CD14-positive monocyte (primary cell): ENCODE results near the gene LENEP. TPM values are rescaled to one million over a fixed set of nuclear protein-coding genes. Genes with fewer than 3 reads are reported as not detected.

Experiments used
- DNase-seq, 3 donors: peaks; one replicate each; pipeline ENCODE4 v3.0.0-alpha.2; 2011 to 2022
- H2AFZ ChIP-seq: 2 replicates; pipeline ENCODE4 v1.6.0; 2012; ENCODE audit warnings: mild to moderate bottlenecking, low read depth, low read length, inconsistent platforms; ENCODE audit not compliant: insufficient read depth, poor library complexity, severe bottlenecking
- H3K27ac ChIP-seq, 2 donors: 1 replicate in 1 of 2; 2 replicates in 1 of 2; pipeline ENCODE4 v1.5.1; 2012 to 2013; ENCODE audit warnings: low read length in 2 of 2, control low read depth in 1 of 2, inconsistent platforms in 1 of 2, low read depth in 1 of 2, mild to moderate bottlenecking in 1 of 2
- H3K27me3 ChIP-seq, 2 donors: one replicate each; pipeline versions ENCODE4 v1.6.0 to v1.6.1; 2011 to 2013; ENCODE audit warnings: low read length in 2 of 2; ENCODE audit not compliant: control insufficient read depth in 2 of 2, insufficient read depth in 2 of 2
- H3K36me3 ChIP-seq, 2 donors: replicated peaks in 1 of 2; 1 replicate in 1 of 2; 2 replicates in 1 of 2; pipeline versions ENCODE4 v1.5.1 to v1.6.1; 2012 to 2013; ENCODE audit warnings: low read length in 2 of 2, control low read depth in 1 of 2, inconsistent platforms in 1 of 2, mild to moderate bottlenecking in 1 of 2; ENCODE audit not compliant: insufficient read depth in 2 of 2, control insufficient read depth in 1 of 2
- H3K4me1 ChIP-seq, 2 donors: 1 replicate in 1 of 2; 2 replicates in 1 of 2; pipeline versions ENCODE4 v1.5.1 to v1.6.1; 2012 to 2013; ENCODE audit warnings: low read length in 2 of 2, control low read depth in 1 of 2, inconsistent platforms in 1 of 2, mild to moderate bottlenecking in 1 of 2, moderate library complexity in 1 of 2; ENCODE audit not compliant: insufficient read depth in 2 of 2, control insufficient read depth in 1 of 2
- H3K4me2 ChIP-seq: replicated peaks from 2 replicates; pipeline ENCODE3; 2012; ENCODE audit warnings: low read length, moderate library complexity, mild to moderate bottlenecking; ENCODE audit not compliant: poor library complexity, severe bottlenecking; ENCODE audit errors: extremely low read depth
- H3K4me3 ChIP-seq, 3 experiments: fragments of 200-600 bp in 1 of 3; sonication (generic) in 1 of 3; replicated peaks in 1 of 3; 1 replicate in 2 of 3; 2 replicates in 1 of 3; pipeline ENCODE4 v1.5.1; 2011 to 2013; ENCODE audit warnings: low read length in 3 of 3, mild to moderate bottlenecking in 3 of 3, control low read depth in 2 of 3, low read depth in 2 of 3, inconsistent platforms in 1 of 3, moderate library complexity in 1 of 3
- H3K79me2 ChIP-seq: 2 replicates; pipeline ENCODE4 v1.6.0; 2012; ENCODE audit warnings: mild to moderate bottlenecking, control low read depth, inconsistent platforms, low read length, moderate library complexity; ENCODE audit not compliant: insufficient read depth
- H3K9ac ChIP-seq: 2 replicates; pipeline ENCODE4 v1.6.0; 2017; ENCODE audit warnings: low read length, mild to moderate bottlenecking; ENCODE audit not compliant: insufficient read depth, poor library complexity, severe bottlenecking
- H3K9me3 ChIP-seq, 2 donors: replicated peaks in 1 of 2; 1 replicate in 1 of 2; 2 replicates in 1 of 2; pipeline versions ENCODE4 v1.5.1 to v1.6.1; 2012 to 2013; ENCODE audit warnings: low read length in 2 of 2, control low read depth in 1 of 2; ENCODE audit not compliant: control insufficient read depth in 1 of 2, insufficient read depth in 1 of 2
- H4K20me1 ChIP-seq: 2 replicates; pipeline ENCODE4 v1.6.0; 2012; ENCODE audit warnings: mild to moderate bottlenecking, low read length, control low read depth, moderate library complexity; ENCODE audit not compliant: insufficient read depth
- H3K27ac Mint-ChIP-seq, 7 donors: one replicate each; pipeline ENCODE4 v1.8.0; 2020; ENCODE audit warnings: mild to moderate bottlenecking in 7 of 7, mixed read lengths in 7 of 7, moderate library complexity in 6 of 7, inconsistent platforms in 2 of 7
- H3K27me3 Mint-ChIP-seq, 3 donors: one replicate each; pipeline ENCODE4 v1.8.0; 2021 to 2022; ENCODE audit warnings: low read depth in 3 of 3, mild to moderate bottlenecking in 3 of 3, mixed read lengths in 3 of 3, moderate library complexity in 3 of 3, inconsistent platforms in 1 of 3
- H3K36me3 Mint-ChIP-seq, 2 donors: one replicate each; pipeline ENCODE4 v1.8.0; 2020; ENCODE audit warnings: mixed read lengths in 2 of 2, inconsistent platforms in 1 of 2, mild to moderate bottlenecking in 1 of 2
- H3K4me1 Mint-ChIP-seq: one replicate; pipeline ENCODE4 v1.8.0; 2020; ENCODE audit warnings: mild to moderate bottlenecking, mixed read lengths
- H3K4me3 Mint-ChIP-seq, 2 donors: one replicate each; pipeline ENCODE4 v1.8.0; 2020; ENCODE audit warnings: mild to moderate bottlenecking in 2 of 2, mixed read lengths in 2 of 2, moderate library complexity in 1 of 2
- H3K9me3 Mint-ChIP-seq, 7 donors: one replicate each; pipeline ENCODE4 v1.8.0; 2020 to 2022; ENCODE audit warnings: mixed read lengths in 7 of 7, mild to moderate bottlenecking in 6 of 7, moderate library complexity in 6 of 7, inconsistent platforms in 2 of 7
- CTCF ChIP-seq: fragments of 200-600 bp; IDR thresholded peaks from one replicate; pipeline ENCODE4 v1.8.0; 2022; ENCODE audit warnings: antibody characterized with exemption, mild to moderate bottlenecking
- WGBS: methylation state at CpG from one replicate; pipeline ENCODE4 v1.1.5; 2013; ENCODE audit warnings: missing lambda C conversion rate; ENCODE audit not compliant: insufficient coverage; 5-methylcytosine and 5-hydroxymethylcytosine counted together
- intact Hi-C, 2 donors: fragments of 100-400 bp; cut with micrococcal nuclease; formaldehyde crosslinking; loops; one replicate each; pipeline versions ENCODE4 v1.15.0 to v1.15.1; 2023
- polyA plus RNA-seq, 3 donors: library from polyadenylated mRNA; depleted of rRNA in 1 of 3; unstranded in 2 of 3; stranded (reverse) in 1 of 3; fragments of 300-500 nt in 2 of 3; fragments of >200 nt in 1 of 3; fragmentation: Illumina TruSeq in 2 of 3; gene quantifications; 1 replicate in 2 of 3; 2 replicates in 1 of 3; pipeline ENCODE4 v1.2.3, GENCODE V29; 2012 to 2021

The LENEP gene
- polyA plus RNA-seq, 3 donors = not detected

GRCh38 chr1:155037043-155037442 lies 43.7 kb downstream of the LENEP start:
- H4K20me1 ChIP-seq = no peaks in the 10 kb centered on the region

GRCh38 chr1:155037851-155038441 lies 44.6 kb downstream of the LENEP start:
- Histone ChIP-seq H3K9me3 (no peaks in the 10 kb centered on the region), H3K27me3 (no peaks in the 10 kb centered on the region), H3K4me1 (peaks cover 26 to 28% of the 10 kb centered on the region in 2 donors), H3K79me2 (no peaks in the 10 kb centered on the region), H3K9ac (no peak overlapping the region), H2AFZ (no peak overlapping the region), H4K20me1 (no peaks in the 10 kb centered on the region), H3K4me2 (no peak overlapping the region), H3K36me3 (no peaks in the 10 kb centered on the region), H3K27ac (no peak overlapping the region), H3K4me3 (no peak overlapping the region)
- Mint-ChIP-seq H3K4me3 (peak overlapping the region in 1 of 2 donors; percentile 14), H3K27ac (peak overlapping the region in 1 of 7 donors; percentile 50), H3K36me3 (no peaks in the 10 kb centered on the region), H3K27me3 (peaks cover 10 to 20% (median 12%) of the 10 kb centered on the region in 3 donors), H3K4me1 (peaks cover 31% of the 10 kb centered on the region), H3K9me3 (peaks cover 0 to 3% (median 0%) of the 10 kb centered on the region in 7 donors)
- 98% methylated on average over 5 of the region's 6 CpGs for WGBS
- intact Hi-C loops = no loop called here
- TF ChIP-seq CTCF = no peak
- DNase-seq = no peak

More at GRCh38 chr1:155037043-155037442, 43.7 kb downstream of the LENEP start:
- H3K27ac Mint-ChIP-seq = no peak overlapping the region
- H3K4me3 ChIP-seq = no peak overlapping the region
- H3K4me3 Mint-ChIP-seq = no peak overlapping the region
- no peaks in the 10 kb centered on the region for H3K27me3 ChIP-seq
- peaks cover 0 to 3% (median 0%) of the 10 kb centered on the region in 7 donors for H3K9me3 Mint-ChIP-seq
- no peak overlapping the region for H3K27ac ChIP-seq
- H3K36me3 ChIP-seq = no peaks in the 10 kb centered on the region
- H2AFZ ChIP-seq = no peak overlapping the region
- H3K36me3 Mint-ChIP-seq = no peaks in the 10 kb centered on the region
- intact Hi-C loops = no loop called here
- H3K4me2 ChIP-seq = no peak overlapping the region
- H3K9ac ChIP-seq = no peak overlapping the region
- H3K4me1 ChIP-seq = peaks cover 26 to 28% of the 10 kb centered on the region in 2 donors
- TF ChIP-seq CTCF = no peak
- no peaks in the 10 kb centered on the region for H3K79me2 ChIP-seq
- no peak for DNase-seq
- H3K27me3 Mint-ChIP-seq = peaks cover 10 to 20% (median 12%) of the 10 kb centered on the region in 3 donors
- 95% methylated on average over 2 of the region's 3 CpGs for WGBS
- H3K9me3 ChIP-seq = no peaks in the 10 kb centered on the region
- H3K4me1 Mint-ChIP-seq = peaks cover 31% of the 10 kb centered on the region
